Tibial artery (tissue), 4 donors: Measurements from ENCODE around the gene PCDHGA1.
A peak's percentile ranks its signal among the peaks of the same experiment; 100 is the strongest.
"Not testable (repeated sequence)": the region's sequence is repeated elsewhere in the genome, so short reads cannot be mapped to it uniquely, and the experiment has no call there.

Experiments used
- DNase-seq, 2 donors: peaks; one replicate each; pipeline ENCODE4 v3.0.0-alpha.2; 2019
- H3K27ac ChIP-seq, 2 donors: fragments of 200-600 bp; sonication (generic) in 1 of 2; 1 replicate in 1 of 2; 2 replicates in 1 of 2; pipeline ENCODE4 v1.5.1; 2018 to 2019; ENCODE audit warnings: mild to moderate bottlenecking in 1 of 2
- H3K27me3 ChIP-seq, 2 donors: fragments of 200-600 bp; sonication (generic) in 1 of 2; one replicate each; pipeline versions ENCODE4 v1.5.1 to v1.6.0; 2016 to 2019
- H3K36me3 ChIP-seq, 3 donors: fragments of 200-600 bp; sonication (generic) in 2 of 3; one replicate each; pipeline ENCODE4 v1.5.1; 2016 to 2019; ENCODE audit warnings: mild to moderate bottlenecking in 2 of 3
- H3K4me1 ChIP-seq, 4 donors: fragments of 200-600 bp; sonication (generic) in 2 of 4; 1 replicate in 3 of 4; 2 replicates in 1 of 4; pipeline ENCODE4 v1.5.1; 2016 to 2019
- H3K4me3 ChIP-seq, 2 donors: fragments of 200-600 bp; sonication (generic) in 1 of 2; 1 replicate in 1 of 2; 2 replicates in 1 of 2; pipeline ENCODE4 v1.5.1; 2018 to 2019; ENCODE audit warnings: mild to moderate bottlenecking in 2 of 2
- H3K9me3 ChIP-seq, 3 donors: fragments of 200-600 bp; sonication (generic) in 1 of 3; one replicate each; pipeline ENCODE4 v1.5.1; 2016 to 2019
- intact Hi-C: fragments of 100-400 bp; cut with DNase I; formaldehyde crosslinking; loops from one replicate; pipeline ENCODE4 v1.15.0; 2023; ENCODE audit warnings: low total_unique reads
- TF ChIP-seq, protein P1 (sequence below), 2 experiments: fragments of 200-600 bp in 1 of 2; fragments of 450-650 bp in 1 of 2; IDR thresholded peaks; one replicate each; pipeline ENCODE4 v1.5.1; 2017 to 2019; ENCODE audit warnings: antibody characterized with exemption in 2 of 2, mild to moderate bottlenecking in 1 of 2, moderate library complexity in 1 of 2

PCDHGA1 gene

DNA sequence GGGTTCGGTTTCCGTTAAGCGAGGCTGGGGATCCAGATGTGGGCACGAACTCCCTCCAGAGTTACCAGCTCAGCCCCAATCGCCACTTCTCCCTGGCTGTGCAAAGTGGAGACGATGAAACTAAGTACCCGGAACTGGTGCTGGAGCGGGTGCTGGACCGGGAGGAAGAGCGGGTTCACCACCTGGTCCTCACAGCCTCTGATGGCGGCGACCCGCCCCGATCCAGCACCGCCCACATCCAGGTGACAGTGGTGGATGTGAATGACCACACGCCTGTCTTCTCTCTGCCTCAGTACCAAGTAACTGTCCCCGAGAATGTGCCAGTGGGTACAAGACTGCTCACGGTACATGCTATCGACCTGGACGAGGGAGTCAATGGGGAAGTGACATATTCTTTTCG, 53.0 kb downstream of the PCDHGA1 start:
- peaks cover 4 to 64% (median 63%) of the 10 kb centered on the region in 3 donors for H3K36me3 ChIP-seq
- peak overlapping the region in 1 of 2 donors; percentile 29 for H3K4me3 ChIP-seq
- TF ChIP-seq, protein P1, sequence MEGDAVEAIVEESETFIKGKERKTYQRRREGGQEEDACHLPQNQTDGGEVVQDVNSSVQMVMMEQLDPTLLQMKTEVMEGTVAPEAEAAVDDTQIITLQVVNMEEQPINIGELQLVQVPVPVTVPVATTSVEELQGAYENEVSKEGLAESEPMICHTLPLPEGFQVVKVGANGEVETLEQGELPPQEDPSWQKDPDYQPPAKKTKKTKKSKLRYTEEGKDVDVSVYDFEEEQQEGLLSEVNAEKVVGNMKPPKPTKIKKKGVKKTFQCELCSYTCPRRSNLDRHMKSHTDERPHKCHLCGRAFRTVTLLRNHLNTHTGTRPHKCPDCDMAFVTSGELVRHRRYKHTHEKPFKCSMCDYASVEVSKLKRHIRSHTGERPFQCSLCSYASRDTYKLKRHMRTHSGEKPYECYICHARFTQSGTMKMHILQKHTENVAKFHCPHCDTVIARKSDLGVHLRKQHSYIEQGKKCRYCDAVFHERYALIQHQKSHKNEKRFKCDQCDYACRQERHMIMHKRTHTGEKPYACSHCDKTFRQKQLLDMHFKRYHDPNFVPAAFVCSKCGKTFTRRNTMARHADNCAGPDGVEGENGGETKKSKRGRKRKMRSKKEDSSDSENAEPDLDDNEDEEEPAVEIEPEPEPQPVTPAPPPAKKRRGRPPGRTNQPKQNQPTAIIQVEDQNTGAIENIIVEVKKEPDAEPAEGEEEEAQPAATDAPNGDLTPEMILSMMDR (IDR thresholded peaks at IDR 0.05) = no peak
- H3K9me3 ChIP-seq = peaks cover 37 to 98% (median 77%) of the 10 kb centered on the region in 3 donors
- no peaks in the 10 kb centered on the region for H3K27me3 ChIP-seq
- DNase-seq = no peak
- intact Hi-C loops = no loop called here
- H3K4me1 ChIP-seq = no peaks in the 10 kb centered on the region
- H3K27ac ChIP-seq = no peak overlapping the region

DNA sequence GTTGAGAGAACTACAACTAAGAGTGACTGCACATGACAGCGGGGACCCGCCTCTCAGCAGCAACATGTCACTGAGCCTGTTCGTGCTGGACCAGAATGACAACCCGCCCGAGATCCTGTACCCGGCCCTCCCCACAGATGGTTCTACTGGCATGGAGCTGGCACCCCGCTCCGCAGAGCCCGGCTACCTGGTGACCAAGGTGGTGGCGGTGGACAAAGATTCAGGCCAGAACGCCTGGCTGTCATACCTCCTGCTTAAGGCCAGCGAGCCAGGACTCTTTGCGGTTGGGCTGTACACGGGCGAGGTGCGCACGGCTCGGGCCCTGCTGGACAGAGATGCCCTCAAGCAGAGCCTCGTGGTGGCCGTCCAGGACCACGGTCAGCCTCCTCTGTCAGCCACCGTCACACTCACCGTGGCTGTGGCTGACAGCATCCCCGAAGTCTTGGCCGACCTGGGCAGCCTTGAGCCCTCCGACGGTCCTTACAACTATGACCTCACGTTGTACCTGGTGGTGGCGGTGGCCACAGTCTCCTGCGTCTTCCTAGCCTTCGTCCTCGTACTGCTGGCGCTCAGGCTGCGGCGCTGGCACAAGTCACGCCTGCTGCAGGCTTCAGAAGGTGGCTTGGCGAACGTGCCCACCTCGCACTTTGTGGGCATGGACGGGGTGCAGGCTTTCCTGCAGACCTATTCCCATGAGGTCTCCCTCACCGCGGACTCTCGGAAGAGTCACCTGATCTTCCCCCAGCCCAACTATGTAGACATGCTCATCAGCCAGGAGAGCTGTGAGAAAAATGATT, 54.4 kb downstream of the PCDHGA1 start:
- intact Hi-C loops = no loop called here
- Histone ChIP-seq H3K4me1 (no peaks in the 10 kb centered on the region), H3K9me3 (peaks cover 37 to 98% (median 89%) of the 10 kb centered on the region in 3 donors), H3K4me3 (no peak overlapping the region), H3K27ac (no peak overlapping the region), H3K36me3 (peaks cover 4 to 66% (median 64%) of the 10 kb centered on the region in 3 donors), H3K27me3 (no peaks in the 10 kb centered on the region)
- TF ChIP-seq, protein P1 (IDR thresholded peaks at IDR 0.05) = no peak
- DNase-seq = no peak

DNA sequence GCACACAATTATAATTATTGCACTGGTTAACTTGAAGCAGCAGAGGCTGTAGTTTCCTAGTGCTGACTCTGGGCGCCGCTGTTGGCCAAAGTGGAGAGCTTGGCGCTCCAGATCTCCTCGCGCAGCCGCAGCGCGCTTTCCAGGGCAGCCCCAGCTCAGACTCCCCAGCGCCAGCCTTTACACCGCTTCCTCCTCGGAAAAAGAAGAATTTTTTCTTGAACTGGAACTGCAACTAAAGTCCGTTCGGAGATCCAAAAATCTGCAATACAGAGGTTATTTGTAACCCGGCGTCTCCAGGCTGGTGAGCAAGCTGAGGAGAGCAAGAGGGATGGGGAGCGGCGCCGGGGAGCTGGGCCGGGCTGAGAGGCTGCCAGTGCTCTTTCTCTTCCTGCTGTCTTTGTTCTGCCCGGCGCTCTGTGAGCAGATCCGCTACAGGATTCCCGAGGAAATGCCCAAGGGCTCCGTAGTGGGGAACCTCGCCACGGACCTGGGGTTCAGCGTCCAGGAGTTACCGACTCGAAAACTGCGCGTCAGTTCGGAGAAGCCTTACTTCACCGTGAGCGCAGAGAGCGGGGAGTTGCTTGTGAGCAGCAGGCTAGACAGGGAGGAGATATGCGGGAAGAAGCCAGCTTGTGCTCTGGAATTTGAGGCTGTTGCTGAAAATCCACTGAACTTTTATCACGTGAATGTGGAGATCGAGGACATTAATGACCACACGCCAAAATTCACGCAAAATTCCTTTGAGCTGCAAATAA, 57.4 kb downstream of the PCDHGA1 start, which contains the start of gene PCDHGB4:
TSS of gene PCDHGB4 (plus strand) at position 142 of the 755 bp plus-strand sequence. CDS start at position 329, 187 bp downstream.
- intact Hi-C loops, H3K27me3 ChIP-seq, DNase-seq, H3K4me3 ChIP-seq, H3K27ac ChIP-seq, H3K4me1 ChIP-seq: not testable (repeated sequence)
- H3K36me3 ChIP-seq = peaks cover 5 to 78% (median 74%) of the 10 kb centered on the region in 3 donors
- H3K9me3 ChIP-seq = peaks cover 37 to 98% (median 86%) of the 10 kb centered on the region in 3 donors

DNA sequence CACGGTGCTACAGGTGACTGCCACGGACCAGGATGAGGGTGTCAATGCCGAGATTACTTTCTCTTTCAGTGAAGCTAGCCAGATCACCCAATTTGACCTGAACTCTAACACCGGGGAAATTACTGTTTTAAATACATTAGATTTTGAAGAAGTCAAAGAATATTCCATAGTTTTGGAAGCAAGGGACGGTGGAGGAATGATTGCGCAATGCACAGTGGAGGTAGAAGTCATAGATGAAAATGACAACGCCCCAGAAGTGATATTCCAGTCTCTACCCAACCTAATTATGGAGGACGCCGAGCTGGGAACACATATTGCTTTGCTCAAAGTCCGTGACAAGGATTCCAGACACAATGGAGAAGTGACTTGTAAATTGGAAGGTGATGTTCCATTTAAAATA, 58.3 kb downstream of the PCDHGA1 start:
- intact Hi-C loops = no loop called here
- Histone ChIP-seq H3K4me3 (no peak overlapping the region), H3K9me3 (peaks cover 35 to 98% (median 86%) of the 10 kb centered on the region in 3 donors), H3K36me3 (peaks cover 4 to 78% (median 70%) of the 10 kb centered on the region in 3 donors), H3K27me3 (no peaks in the 10 kb centered on the region), H3K4me1 (no peaks in the 10 kb centered on the region), H3K27ac (no peak overlapping the region)
- TF ChIP-seq, protein P1 (IDR thresholded peaks at IDR 0.05) = no peak
- no peak for DNase-seq

DNA sequence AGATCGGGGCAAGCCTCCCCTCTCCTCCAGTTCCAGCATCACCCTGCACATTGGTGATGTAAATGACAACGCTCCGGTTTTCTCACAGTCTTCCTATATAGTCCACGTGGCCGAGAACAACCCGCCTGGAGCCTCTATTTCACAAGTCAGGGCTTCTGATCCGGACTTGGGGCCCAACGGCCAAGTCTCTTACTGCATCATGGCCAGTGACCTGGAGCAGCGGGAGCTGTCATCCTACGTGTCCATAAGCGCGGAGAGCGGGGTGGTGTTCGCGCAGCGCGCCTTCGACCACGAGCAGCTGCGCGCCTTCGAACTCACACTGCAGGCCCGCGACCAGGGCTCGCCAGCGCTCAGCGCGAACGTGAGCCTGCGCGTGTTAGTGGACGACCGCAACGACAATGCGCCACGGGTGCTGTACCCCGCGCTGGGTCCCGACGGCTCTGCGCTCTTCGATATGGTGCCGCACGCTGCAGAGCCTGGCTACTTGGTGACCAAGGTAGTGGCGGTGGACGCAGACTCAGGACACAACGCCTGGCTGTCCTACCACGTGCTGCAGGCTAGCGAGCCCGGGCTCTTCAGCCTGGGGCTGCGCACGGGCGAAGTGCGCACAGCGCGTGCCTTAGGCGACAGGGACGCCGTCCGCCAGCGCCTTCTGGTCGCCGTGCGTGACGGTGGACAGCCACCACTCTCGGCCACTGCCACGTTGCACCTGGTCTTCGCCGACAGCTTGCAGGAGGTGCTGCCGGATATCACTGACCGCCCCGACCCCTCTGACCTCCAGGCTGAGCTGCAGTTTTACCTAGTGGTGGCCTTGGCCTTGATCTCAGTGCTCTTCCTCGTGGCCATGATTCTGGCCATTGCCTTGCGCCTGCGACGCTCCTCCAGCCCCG, 59.1 kb downstream of the PCDHGA1 start:
- H3K27ac ChIP-seq = no peak overlapping the region
- intact Hi-C loops = no loop called here
- DNase-seq = no peak
- peaks cover 35 to 98% (median 86%) of the 10 kb centered on the region in 3 donors for H3K9me3 ChIP-seq
- TF ChIP-seq, protein P1 (IDR thresholded peaks at IDR 0.05) = no peak
- no peaks in the 10 kb centered on the region for H3K4me1 ChIP-seq
- H3K27me3 ChIP-seq = no peaks in the 10 kb centered on the region
- peaks cover 4 to 74% (median 66%) of the 10 kb centered on the region in 3 donors for H3K36me3 ChIP-seq
- no peak overlapping the region for H3K4me3 ChIP-seq
